Calu3 (cell line): ENCODE measurements around the gene TSC2. TPM values are rescaled to one million over a fixed set of nuclear protein-coding genes. Genes with fewer than 3 reads are reported as not detected.

Experiments
- BruUV-seq: library from RNA; stranded (reverse); fragments of 400-500 nt; replicated peaks from 2 replicates; lab custom pipeline; 2021; lab: Mats Ljungman, UMichigan
- CTCF ChIA-PET: fragments of 300-600 bp; sonication (Branson Sonifier 250); formaldehyde crosslinking; loops from one replicate; lab custom pipeline; 2022; ENCODE audit warnings: antibody characterized with exemption; lab: Charles Lee
- DNase-seq: peaks from one replicate; pipeline ENCODE4 v3.0.0; 2022
- H3K27ac Mint-ChIP-seq: one replicate; pipeline ENCODE4 v1.8.0; 2022; ENCODE audit warnings: mixed read lengths; ENCODE audit not compliant: unreplicated experiment
- H3K27me3 Mint-ChIP-seq: one replicate; pipeline ENCODE4 v1.8.0; 2022; ENCODE audit warnings: mixed read lengths; ENCODE audit not compliant: unreplicated experiment
- H3K36me3 Mint-ChIP-seq: one replicate; pipeline ENCODE4 v1.8.0; 2022; ENCODE audit warnings: mild to moderate bottlenecking, moderate library complexity, mixed read lengths; ENCODE audit not compliant: insufficient read depth, unreplicated experiment
- H3K4me1 Mint-ChIP-seq: one replicate; pipeline ENCODE4 v1.8.0; 2022; ENCODE audit warnings: mild to moderate bottlenecking, low read depth, mixed read lengths; ENCODE audit not compliant: unreplicated experiment
- H3K4me3 Mint-ChIP-seq: one replicate; pipeline ENCODE4 v1.8.0; 2022; ENCODE audit warnings: mild to moderate bottlenecking, low read depth, moderate library complexity, mixed read lengths; ENCODE audit not compliant: unreplicated experiment
- H3K9me3 Mint-ChIP-seq: one replicate; pipeline ENCODE4 v1.8.0; 2022; ENCODE audit warnings: low read depth, mixed read lengths; ENCODE audit not compliant: unreplicated experiment
- intact Hi-C: fragments of 100-400 bp; cut with micrococcal nuclease; formaldehyde crosslinking; loops from one replicate; pipeline ENCODE4 v1.10.0; 2022; ENCODE audit not compliant: unreplicated experiment
- total RNA-seq: library from RNA; stranded (reverse); gene quantifications from 2 replicates; pipeline ENCODE4 v1.2.3, GENCODE V29; 2022
- TF ChIP-seq, protein P1 (sequence below): fragments of 200-600 bp; IDR thresholded peaks from one replicate; pipeline ENCODE4 v1.8.0; 2022; ENCODE audit warnings: antibody characterized with exemption; ENCODE audit not compliant: unreplicated experiment

Gene TSC2
- total RNA-seq, 1 experiment from 2014 or later: 170 TPM

DNA sequence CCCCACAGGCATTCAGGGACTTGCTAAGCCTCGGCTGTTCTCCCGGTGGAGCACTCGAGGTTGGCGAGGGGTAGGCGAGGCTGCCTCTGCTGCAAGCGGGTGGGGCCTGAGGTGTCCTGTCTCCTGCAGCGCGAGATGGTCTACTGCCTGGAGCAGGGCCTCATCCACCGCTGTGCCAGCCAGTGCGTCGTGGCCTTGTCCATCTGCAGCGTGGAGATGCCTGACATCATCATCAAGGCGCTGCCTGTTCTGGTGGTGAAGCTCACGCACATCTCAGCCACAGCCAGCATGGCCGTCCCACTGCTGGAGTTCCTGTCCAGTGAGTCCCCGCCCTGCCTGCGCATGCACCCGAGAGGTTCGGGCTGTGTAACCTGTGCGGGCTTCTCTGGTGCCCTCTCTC is 26.3 kb downstream of the TSC2 start:
- CTCF ChIA-PET: interaction anchor here (0.6 kb wide), 1 partner anchor 246 kb away, joined by 4 read pairs; no protein-coding TSS in a partner anchor
- intact Hi-C loops: no loop called here
- no TSS peak for BruUV-seq
- Mint-ChIP-seq H3K9me3 (no peaks in the 10 kb centered on the region), H3K27ac (no peak overlapping the region), H3K27me3 (no peaks in the 10 kb centered on the region), H3K4me1 (no peaks in the 10 kb centered on the region), H3K36me3 (peaks cover 58% of the 10 kb centered on the region), H3K4me3 (no peak overlapping the region)
- no peak for DNase-seq
- TF ChIP-seq, protein P1, sequence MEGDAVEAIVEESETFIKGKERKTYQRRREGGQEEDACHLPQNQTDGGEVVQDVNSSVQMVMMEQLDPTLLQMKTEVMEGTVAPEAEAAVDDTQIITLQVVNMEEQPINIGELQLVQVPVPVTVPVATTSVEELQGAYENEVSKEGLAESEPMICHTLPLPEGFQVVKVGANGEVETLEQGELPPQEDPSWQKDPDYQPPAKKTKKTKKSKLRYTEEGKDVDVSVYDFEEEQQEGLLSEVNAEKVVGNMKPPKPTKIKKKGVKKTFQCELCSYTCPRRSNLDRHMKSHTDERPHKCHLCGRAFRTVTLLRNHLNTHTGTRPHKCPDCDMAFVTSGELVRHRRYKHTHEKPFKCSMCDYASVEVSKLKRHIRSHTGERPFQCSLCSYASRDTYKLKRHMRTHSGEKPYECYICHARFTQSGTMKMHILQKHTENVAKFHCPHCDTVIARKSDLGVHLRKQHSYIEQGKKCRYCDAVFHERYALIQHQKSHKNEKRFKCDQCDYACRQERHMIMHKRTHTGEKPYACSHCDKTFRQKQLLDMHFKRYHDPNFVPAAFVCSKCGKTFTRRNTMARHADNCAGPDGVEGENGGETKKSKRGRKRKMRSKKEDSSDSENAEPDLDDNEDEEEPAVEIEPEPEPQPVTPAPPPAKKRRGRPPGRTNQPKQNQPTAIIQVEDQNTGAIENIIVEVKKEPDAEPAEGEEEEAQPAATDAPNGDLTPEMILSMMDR: no peak

DNA sequence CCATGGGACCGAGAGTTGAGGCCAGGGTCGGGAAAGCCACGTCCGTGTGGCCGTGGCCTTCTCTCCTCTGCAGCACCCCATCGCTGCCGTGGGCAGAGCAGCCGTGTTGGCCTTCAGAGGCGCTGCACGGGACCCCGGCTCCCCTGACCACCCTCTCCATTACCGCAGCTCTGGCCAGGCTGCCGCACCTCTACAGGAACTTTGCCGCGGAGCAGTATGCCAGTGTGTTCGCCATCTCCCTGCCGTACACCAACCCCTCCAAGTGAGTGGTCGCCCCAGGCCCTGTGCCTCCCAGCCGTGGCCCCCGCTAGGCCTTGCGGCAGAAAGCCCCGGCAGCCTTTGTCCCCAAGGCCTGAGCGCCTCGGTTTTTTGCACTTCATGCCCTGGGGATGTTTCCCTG is 27.8 kb downstream of the TSC2 start:
- BruUV-seq: no TSS peak
- no peaks in the 10 kb centered on the region for H3K4me1 Mint-ChIP-seq
- H3K9me3 Mint-ChIP-seq: no peaks in the 10 kb centered on the region
- TF ChIP-seq, protein P1: no peak
- no peak for DNase-seq
- H3K4me3 Mint-ChIP-seq: no peak overlapping the region
- CTCF ChIA-PET: interaction anchor here (0.6 kb wide), 1 partner anchor 46 kb away, joined by 4 read pairs; no protein-coding TSS in a partner anchor
- H3K36me3 Mint-ChIP-seq: peaks cover 60% of the 10 kb centered on the region
- H3K27me3 Mint-ChIP-seq: no peaks in the 10 kb centered on the region
- intact Hi-C loops: no loop called here
- H3K27ac Mint-ChIP-seq: no peak overlapping the region

DNA sequence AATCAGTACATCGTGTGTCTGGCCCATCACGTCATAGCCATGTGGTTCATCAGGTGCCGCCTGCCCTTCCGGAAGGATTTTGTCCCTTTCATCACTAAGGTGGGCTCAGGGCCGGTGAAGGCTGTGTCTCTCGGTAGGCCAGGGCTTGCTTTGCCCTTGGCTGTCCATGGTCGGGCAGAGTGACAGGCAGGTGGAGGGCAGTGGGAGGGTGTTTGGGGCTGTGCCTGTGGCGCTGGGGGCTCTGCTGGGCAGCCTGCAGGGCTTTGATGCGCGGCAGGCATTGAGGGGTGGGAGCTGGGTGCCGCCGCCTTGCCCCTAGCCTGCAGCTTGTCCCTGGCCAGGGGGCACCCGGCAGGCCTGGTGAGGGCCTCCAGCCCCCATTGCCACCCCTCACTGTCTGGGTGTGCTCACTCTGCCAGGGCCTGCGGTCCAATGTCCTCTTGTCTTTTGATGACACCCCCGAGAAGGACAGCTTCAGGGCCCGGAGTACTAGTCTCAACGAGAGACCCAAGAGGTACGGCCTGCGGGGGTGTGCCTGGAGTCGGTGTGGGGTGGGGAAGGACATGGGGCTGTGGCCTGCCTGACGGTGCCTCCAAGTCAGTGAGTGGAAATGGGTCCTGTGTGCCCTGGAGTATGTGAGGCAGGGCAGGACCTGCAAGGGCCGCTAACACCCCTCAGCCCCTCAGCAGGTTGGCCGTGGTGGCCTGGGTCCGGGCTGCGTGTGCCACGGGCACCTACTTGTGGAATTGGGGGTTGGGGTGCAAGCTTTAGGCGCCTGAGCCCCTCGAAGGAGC is 28.5 kb downstream of the TSC2 start:
- no TSS peak for BruUV-seq
- H3K4me3 Mint-ChIP-seq: no peak overlapping the region
- intact Hi-C loops: no loop called here
- CTCF ChIA-PET: interaction anchor here (0.6 kb wide), 1 partner anchor 45 kb away, joined by 4 read pairs; no protein-coding TSS in a partner anchor
- peaks cover 56% of the 10 kb centered on the region for H3K36me3 Mint-ChIP-seq
- no peaks in the 10 kb centered on the region for H3K9me3 Mint-ChIP-seq
- no peaks in the 10 kb centered on the region for H3K4me1 Mint-ChIP-seq
- no peak for DNase-seq
- H3K27me3 Mint-ChIP-seq: no peaks in the 10 kb centered on the region
- TF ChIP-seq, protein P1: no peak
- H3K27ac Mint-ChIP-seq: no peak overlapping the region

DNA sequence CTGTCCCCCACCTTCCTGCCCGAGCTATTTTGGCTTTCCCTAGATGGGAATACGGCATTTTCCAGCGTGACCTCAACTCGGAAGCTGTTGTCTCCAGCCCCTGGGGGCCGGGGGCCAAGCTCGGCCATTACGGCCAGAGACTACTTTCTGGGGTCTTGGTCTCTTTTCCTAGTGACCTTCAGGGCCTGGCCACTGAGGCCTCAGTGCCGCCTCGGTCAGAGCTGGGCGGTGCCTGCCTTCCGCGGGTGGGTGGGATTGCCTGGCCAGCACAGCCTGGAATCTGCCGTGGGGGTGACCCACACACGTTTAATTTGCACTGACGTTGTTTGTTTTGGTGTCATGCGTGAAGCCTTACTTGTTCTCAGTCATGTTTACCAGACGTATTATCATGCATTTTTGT is 29.2 kb downstream of the TSC2 start:
- TF ChIP-seq, protein P1: no peak
- H3K4me3 Mint-ChIP-seq: no peak overlapping the region
- peaks cover 54% of the 10 kb centered on the region for H3K36me3 Mint-ChIP-seq
- DNase-seq: no peak
- CTCF ChIA-PET: no interaction called here
- H3K27ac Mint-ChIP-seq: no peak overlapping the region
- H3K4me1 Mint-ChIP-seq: no peaks in the 10 kb centered on the region
- H3K27me3 Mint-ChIP-seq: no peaks in the 10 kb centered on the region
- intact Hi-C loops: no loop called here
- BruUV-seq: no TSS peak
- no peaks in the 10 kb centered on the region for H3K9me3 Mint-ChIP-seq
